Measurements from ENCODE around the gene RASL12. TPM values are rescaled to one million over a fixed set of nuclear protein-coding genes. Genes with fewer than 3 reads are reported as not detected.

RASL12 gene, protein sequence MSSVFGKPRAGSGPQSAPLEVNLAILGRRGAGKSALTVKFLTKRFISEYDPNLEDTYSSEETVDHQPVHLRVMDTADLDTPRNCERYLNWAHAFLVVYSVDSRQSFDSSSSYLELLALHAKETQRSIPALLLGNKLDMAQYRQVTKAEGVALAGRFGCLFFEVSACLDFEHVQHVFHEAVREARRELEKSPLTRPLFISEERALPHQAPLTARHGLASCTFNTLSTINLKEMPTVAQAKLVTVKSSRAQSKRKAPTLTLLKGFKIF
- total RNA-seq, result 1.5 and 1.8 TPM in 2 replicates
- long read RNA-seq, result 0 reads

GRCh38 chr15:65067645-65068402 is at the start of gene RASL12:
TSS of gene RASL12 (minus strand) at chr15:65067991. CDS start at chr15:65067835, 156 bp downstream.
- Mint-ChIP-seq H3K9me3 (no peaks in the 10 kb centered on the region), H3K4me1 (peaks cover 27% of the 10 kb centered on the region), H3K27me3 (ENCODE audit: low read depth) (peaks cover 35% of the 10 kb centered on the region), H3K36me3 (ENCODE audit: low read depth) (no peaks in the 10 kb centered on the region), H3K4me3 (peak within 1 kb of the TSS; percentile 80), H3K27ac (ENCODE audit: unreplicated experiment) (peak within 1 kb of the TSS; percentile 57)
- no peak for DNase-seq (ENCODE audit: low read depth, low spot score)
- TF ChIP-seq, protein P1, sequence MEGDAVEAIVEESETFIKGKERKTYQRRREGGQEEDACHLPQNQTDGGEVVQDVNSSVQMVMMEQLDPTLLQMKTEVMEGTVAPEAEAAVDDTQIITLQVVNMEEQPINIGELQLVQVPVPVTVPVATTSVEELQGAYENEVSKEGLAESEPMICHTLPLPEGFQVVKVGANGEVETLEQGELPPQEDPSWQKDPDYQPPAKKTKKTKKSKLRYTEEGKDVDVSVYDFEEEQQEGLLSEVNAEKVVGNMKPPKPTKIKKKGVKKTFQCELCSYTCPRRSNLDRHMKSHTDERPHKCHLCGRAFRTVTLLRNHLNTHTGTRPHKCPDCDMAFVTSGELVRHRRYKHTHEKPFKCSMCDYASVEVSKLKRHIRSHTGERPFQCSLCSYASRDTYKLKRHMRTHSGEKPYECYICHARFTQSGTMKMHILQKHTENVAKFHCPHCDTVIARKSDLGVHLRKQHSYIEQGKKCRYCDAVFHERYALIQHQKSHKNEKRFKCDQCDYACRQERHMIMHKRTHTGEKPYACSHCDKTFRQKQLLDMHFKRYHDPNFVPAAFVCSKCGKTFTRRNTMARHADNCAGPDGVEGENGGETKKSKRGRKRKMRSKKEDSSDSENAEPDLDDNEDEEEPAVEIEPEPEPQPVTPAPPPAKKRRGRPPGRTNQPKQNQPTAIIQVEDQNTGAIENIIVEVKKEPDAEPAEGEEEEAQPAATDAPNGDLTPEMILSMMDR (conservative IDR thresholded peaks at IDR 0.05), result no peak

DNA sequence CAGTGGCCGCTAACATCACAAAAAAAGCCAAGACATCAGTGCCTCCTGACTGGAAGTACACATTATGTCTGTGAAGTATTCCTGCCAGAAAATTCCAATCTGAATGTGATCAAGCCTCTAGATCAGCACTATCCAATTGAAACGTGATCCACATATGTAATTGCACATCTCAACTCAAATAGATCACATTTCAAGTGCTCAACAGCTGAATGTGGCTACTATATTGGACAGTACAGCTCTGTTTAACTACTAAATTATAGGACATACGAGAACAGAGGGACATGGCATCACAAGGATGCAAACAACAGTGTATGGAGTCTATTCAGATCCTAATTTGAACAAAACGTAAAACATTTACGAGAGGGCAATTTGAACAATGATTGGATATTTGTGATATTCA is 47.8 kb upstream of the RASL12 start:
- Mint-ChIP-seq H3K4me3 (no peak overlapping the region), H3K27me3 (ENCODE audit: low read depth) (no peaks in the 10 kb centered on the region), H3K36me3 (ENCODE audit: low read depth) (peaks cover 13% of the 10 kb centered on the region), H3K9me3 (no peaks in the 10 kb centered on the region), H3K4me1 (peaks cover 7% of the 10 kb centered on the region), H3K27ac (ENCODE audit: unreplicated experiment) (no peak overlapping the region)
- DNase-seq (ENCODE audit: low read depth, low spot score), result no peak
- TF ChIP-seq, protein P1 (conservative IDR thresholded peaks at IDR 0.05), result no peak

GRCh38 chr15:65115086-65115485 is 47.3 kb upstream of the RASL12 start, which contains the start of gene UBAP1L:
TSS of gene UBAP1L (minus strand) at chr15:65115200. CDS start at chr15:65106215, 8,985 bp downstream.
- Mint-ChIP-seq H3K4me3 (no peak within 1 kb of the TSS), H3K27me3 (ENCODE audit: low read depth) (no peaks in the 10 kb centered on the region), H3K4me1 (peaks cover 8% of the 10 kb centered on the region), H3K27ac (ENCODE audit: unreplicated experiment) (no peak within 1 kb of the TSS), H3K9me3 (no peaks in the 10 kb centered on the region), H3K36me3 (ENCODE audit: low read depth) (peaks cover 13% of the 10 kb centered on the region)
- no peak for DNase-seq (ENCODE audit: low read depth, low spot score)
- TF ChIP-seq, protein P1 (conservative IDR thresholded peaks at IDR 0.05), result no peak

- no peak for DNase-seq (ENCODE audit: low read depth, low spot score)
- no peak overlapping the region for H3K4me3 Mint-ChIP-seq
- no peak overlapping the region for H3K27ac Mint-ChIP-seq (ENCODE audit: unreplicated experiment)
- H3K9me3 Mint-ChIP-seq, result no peaks in the 10 kb centered on the region
- no peaks in the 10 kb centered on the region for H3K27me3 Mint-ChIP-seq (ENCODE audit: low read depth)
- TF ChIP-seq, protein P1 (conservative IDR thresholded peaks at IDR 0.05), result no peak
- H3K4me1 Mint-ChIP-seq, result peaks cover 8% of the 10 kb centered on the region
- peaks cover 10% of the 10 kb centered on the region for H3K36me3 Mint-ChIP-seq (ENCODE audit: low read depth)
Observed at GRCh38 chr15:65110676-65111292, 43.0 kb upstream of the RASL12 start.

DNA sequence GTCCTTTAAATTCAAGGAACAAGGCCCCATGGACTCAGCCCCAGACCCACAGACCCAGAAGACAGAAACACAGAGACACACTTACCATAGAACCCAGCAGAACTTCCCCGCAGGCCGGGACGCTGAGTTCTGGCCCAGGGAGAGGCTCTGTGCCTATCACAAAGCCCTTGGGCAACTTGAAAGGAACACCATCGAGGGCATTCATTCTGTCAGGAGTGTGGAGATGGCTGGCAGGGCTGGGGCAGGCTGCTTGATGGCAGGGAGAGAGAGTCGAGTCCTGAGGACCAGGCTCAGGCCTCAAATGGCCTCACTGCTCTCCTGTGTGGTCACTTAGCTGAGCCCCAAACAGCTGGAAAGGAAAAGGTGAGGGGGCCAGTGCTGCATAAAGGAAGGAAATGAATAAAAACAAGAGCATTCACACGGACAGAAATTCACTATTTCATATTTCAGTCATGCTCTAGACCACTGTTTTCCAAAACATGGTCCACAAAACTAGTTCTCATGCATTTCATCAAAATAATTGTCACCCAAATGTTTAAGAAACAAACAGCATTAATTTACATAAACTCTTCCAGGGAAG is 38.3 kb upstream of the RASL12 start:
- no peak for DNase-seq (ENCODE audit: low read depth, low spot score)
- peak overlapping the region; percentile 43 for H3K27ac Mint-ChIP-seq (ENCODE audit: unreplicated experiment)
- no peak overlapping the region for H3K4me3 Mint-ChIP-seq
- H3K9me3 Mint-ChIP-seq, result no peaks in the 10 kb centered on the region
- H3K4me1 Mint-ChIP-seq, result peaks cover 12% of the 10 kb centered on the region
- H3K36me3 Mint-ChIP-seq (ENCODE audit: low read depth), result peaks cover 11% of the 10 kb centered on the region
- no peaks in the 10 kb centered on the region for H3K27me3 Mint-ChIP-seq (ENCODE audit: low read depth)
- TF ChIP-seq, protein P1 (conservative IDR thresholded peaks at IDR 0.05), result no peak

Measured in neural crest cell (in vitro differentiated cells).